Measurements from ENCODE around the gene GNG8. TPM values are rescaled to one million over a fixed set of nuclear protein-coding genes. Genes with fewer than 3 reads are reported as not detected.

The GNG8 gene
- total RNA-seq, 1 experiment from 2014 or later, result not detected

GRCh38 chr19:46660008-46660517 lies 24.1 kb upstream of the GNG8 start:
- DNase-seq (ENCODE audit: low read depth, low spot score), result no peak
- no TSS peak for BruUV-seq (replicated peaks)
- peaks cover 7% of the 10 kb centered on the region for H3K4me1 ChIP-seq (ENCODE audit: control insufficient read depth, insufficient read depth, low read length)
- H3K4me3 ChIP-seq (ENCODE audit: low read depth in 2 of 2, low read length in 2 of 2), result peak overlapping the region; percentile 41 to 47
- no peak for ATAC-seq
- in situ Hi-C loops (cut with HindIII; ENCODE audit: low pct_unique_long_range_greater_than_20kb, low sequenced_read_pairs), result no loop called here
- no peaks in the 10 kb centered on the region for H3K9me3 ChIP-seq (ENCODE audit: control insufficient read depth, insufficient read depth, low read depth, low read length)
- ChIA-PET CTCF (no interaction called here), POLR2A (interaction anchor here (0.6 kb wide), 1 partner anchor 69 kb away, joined by 3 read pairs; no protein-coding TSS in a partner anchor)
- H3K36me3 ChIP-seq (ENCODE audit: control insufficient read depth, insufficient read depth, low read length), result no peaks in the 10 kb centered on the region
- TF ChIP-seq TCF7L2 (IDR thresholded peaks at IDR 0.05; ENCODE audit: low read depth, low read length), result no peak
- TF ChIP-seq REST (IDR thresholded peaks at IDR 0.05; ENCODE audit: insufficient read depth in 1 of 2, low read depth in 2 of 2, low read length in 1 of 2), result no peak
- no peak for TF ChIP-seq SIN3A (IDR thresholded peaks at IDR 0.05; ENCODE audit: borderline replicate concordance, insufficient read depth, low read depth, low read length)
- no peak for TF ChIP-seq CTCF (IDR thresholded peaks at IDR 0.05)
- TF ChIP-seq POLR2AphosphoS5 (IDR thresholded peaks at IDR 0.05; ENCODE audit: low read depth, low read length), result no peak
- H3K27ac ChIP-seq (ENCODE audit: low read length), result no peak overlapping the region
- no peaks in the 10 kb centered on the region for H3K27me3 ChIP-seq (ENCODE audit: control insufficient read depth, insufficient read depth, low read length)
- intact Hi-C loops (cut with micrococcal nuclease; ENCODE audit: unreplicated experiment), result no loop called here

GRCh38 chr19:46659151-46660007 lies 23.4 kb upstream of the GNG8 start:
- no peak for ATAC-seq
- H3K9me3 ChIP-seq (ENCODE audit: control insufficient read depth, insufficient read depth, low read depth, low read length), result no peaks in the 10 kb centered on the region
- no peaks in the 10 kb centered on the region for H3K36me3 ChIP-seq (ENCODE audit: control insufficient read depth, insufficient read depth, low read length)
- CTCF ChIA-PET, result no interaction called here
- peak overlapping the region; percentile 41 to 47 for H3K4me3 ChIP-seq (ENCODE audit: low read depth in 2 of 2, low read length in 2 of 2)
- H3K4me1 ChIP-seq (ENCODE audit: control insufficient read depth, insufficient read depth, low read length), result peaks cover 7% of the 10 kb centered on the region
- no peaks in the 10 kb centered on the region for H3K27me3 ChIP-seq (ENCODE audit: control insufficient read depth, insufficient read depth, low read length)
- BruUV-seq (replicated peaks), result no TSS peak
- no peak for DNase-seq (ENCODE audit: low read depth, low spot score)
- TF ChIP-seq POLR2AphosphoS5 (IDR thresholded peaks at IDR 0.05; ENCODE audit: low read depth, low read length) (no peak), CTCF (IDR thresholded peaks at IDR 0.05) (no peak), REST (IDR thresholded peaks at IDR 0.05; ENCODE audit: insufficient read depth in 1 of 2, low read depth in 2 of 2, low read length in 1 of 2) (no peak), TCF7L2 (IDR thresholded peaks at IDR 0.05; ENCODE audit: low read depth, low read length) (no peak), SIN3A (IDR thresholded peaks at IDR 0.05; ENCODE audit: borderline replicate concordance, insufficient read depth, low read depth, low read length) (no peak)
- in situ Hi-C loops (cut with HindIII; ENCODE audit: low pct_unique_long_range_greater_than_20kb, low sequenced_read_pairs), result no loop called here
- POLR2A ChIA-PET, result no interaction called here
- no peak overlapping the region for H3K27ac ChIP-seq (ENCODE audit: low read length)
- intact Hi-C loops (cut with micrococcal nuclease; ENCODE audit: unreplicated experiment), result no loop called here
